HG03558 (cell line): ENCODE results near the gene RAD51B.

Experiments used
- ATAC-seq: cut with Tn5 transposase; IDR thresholded peaks from one replicate; pipeline ENCODE4 v1.9.1; 2021; ENCODE audit warnings: moderate number of reproducible peaks; ENCODE audit not compliant: unreplicated experiment; ENCODE audit errors: extremely low read depth

RAD51B gene

DNA sequence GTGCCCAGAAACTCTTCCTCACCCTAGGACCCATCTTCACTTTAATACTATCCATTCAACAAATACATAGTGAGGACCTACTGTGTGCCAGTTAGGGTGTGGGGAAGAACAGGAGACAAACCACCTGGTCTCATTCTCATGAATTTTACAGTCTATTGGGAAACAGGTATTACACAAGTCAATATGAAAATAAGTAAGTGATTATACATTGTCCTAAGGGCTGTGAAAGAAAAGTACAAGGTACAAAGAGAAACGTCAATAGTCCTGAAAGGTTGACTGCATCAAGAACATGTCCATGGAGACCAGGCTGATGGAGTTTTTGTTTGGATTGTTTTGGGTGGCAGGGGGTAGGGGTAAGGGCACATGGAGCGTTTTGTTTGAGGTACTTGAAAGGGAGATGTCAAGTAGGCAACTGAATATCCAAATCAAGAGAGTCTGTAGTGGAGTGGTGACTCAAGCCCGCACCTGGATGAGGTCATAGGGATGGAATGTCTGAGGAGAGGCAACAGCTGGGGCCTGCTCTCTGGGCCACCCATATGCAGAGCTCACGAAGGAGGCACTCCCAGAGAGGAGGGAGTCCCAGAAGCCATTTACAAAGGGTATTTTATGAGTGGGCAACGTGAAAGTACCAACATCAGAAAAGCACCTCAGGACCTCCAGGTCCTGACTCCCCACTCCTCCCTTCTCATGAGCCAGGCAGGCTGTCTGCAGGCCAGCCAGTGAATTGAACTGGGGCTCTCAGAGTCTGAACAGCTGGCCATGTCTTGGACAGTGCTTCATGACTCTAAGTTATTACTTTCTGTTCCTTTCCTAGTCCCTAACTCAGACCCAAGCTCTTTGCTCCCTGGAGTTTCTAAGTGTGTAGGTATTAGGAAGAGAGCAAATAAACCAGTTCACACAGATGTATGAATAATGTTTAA, 701.3 kb downstream of the RAD51B start:
- no peak for ATAC-seq

DNA sequence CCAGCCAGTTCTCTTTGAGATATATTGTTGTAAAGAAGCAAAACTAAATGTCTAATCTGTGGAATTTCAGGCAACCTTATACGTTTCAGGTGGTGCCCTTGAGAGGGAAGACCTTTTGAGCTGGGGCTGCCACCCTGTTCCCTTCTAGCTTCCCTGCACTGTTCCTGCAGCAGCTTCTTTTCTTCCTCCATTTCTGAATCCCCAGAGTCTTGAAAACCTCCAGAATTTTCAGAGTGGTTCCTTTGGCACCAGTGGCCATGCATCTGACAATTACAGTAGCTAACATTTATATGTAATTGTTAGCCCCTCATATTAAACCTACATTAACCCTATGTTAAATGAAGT, 702.0 kb downstream of the RAD51B start:
- ATAC-seq: no peak

DNA sequence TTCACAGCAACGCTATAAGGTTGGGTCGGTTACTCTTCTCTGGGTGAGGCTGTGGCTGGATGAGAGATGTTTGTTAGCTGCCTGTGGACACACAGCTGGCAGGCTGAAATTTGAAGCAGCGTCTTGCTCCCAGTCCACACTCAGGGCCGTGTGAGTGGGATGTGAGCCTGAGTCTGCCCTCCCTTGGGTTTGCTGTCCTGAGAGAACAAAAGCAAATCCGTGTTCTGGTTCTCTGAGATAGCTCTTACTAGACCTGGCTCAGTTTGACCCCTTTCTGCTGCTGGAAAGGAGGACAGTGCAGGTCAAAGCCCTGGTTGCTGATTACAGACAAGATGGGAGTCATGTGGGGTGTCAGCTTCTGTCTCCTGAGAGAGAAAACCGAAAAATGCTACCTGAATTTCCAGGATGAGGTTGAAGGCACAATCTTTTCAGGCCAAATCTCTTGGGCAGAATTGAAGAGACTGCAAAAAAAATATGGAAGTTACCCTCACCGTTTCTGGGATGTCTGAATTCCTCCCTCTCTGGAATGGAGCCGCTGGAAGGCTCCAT, 702.5 kb downstream of the RAD51B start:
- ATAC-seq: no peak

DNA sequence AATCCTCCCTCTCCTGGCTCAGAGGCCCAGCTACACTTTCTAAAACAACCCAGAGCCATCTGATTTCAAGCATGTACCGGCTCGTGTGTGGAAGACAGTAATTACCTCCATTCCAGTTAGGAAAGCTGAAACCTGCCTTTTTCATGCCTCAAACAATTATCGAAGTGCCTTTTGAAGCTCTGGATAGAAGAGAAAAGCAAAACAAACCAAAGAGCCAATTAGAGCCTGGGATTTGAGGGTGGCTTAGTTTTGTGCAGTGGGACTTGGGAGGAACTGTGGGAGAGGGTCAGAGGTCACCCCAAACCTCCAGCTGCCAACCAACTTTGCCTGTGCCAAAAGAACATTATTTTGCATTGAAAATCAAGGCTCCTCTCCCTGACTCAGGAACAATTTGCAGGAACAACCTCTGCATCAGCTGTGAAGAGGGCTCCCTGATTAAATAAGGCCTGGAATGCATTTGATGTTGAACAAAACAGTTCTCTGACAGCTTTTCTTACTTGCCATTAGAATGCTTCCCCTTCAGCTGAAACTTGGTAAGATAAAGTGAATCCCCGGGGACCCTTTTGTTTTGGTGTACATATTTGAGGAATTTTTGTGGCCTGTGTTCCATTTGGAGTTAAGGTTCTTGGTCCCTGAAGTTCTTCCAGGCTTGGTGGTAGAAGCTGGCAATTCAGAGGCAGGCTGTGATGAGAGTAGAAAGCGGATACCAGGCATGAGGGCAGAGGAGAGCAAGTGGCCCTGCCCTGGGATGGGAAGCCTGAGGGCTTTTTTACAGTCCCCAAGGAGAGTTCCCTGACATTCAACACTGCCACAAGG, 703.1 kb downstream of the RAD51B start:
- ATAC-seq: no peak

DNA sequence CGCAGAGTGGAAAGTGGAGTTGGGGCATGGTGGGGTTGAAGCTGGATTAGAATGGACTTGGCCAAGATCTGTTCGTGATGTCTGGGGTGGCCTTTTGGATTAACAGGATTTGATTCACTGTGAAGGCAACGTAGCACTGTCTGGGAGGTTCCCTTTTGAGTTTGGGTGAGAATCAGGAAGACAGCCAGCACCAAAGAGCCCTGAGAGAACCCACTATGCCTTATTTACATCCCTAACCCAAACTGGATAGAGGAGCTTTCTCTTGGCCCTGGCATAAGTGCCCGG, 703.7 kb downstream of the RAD51B start:
- no peak for ATAC-seq

DNA sequence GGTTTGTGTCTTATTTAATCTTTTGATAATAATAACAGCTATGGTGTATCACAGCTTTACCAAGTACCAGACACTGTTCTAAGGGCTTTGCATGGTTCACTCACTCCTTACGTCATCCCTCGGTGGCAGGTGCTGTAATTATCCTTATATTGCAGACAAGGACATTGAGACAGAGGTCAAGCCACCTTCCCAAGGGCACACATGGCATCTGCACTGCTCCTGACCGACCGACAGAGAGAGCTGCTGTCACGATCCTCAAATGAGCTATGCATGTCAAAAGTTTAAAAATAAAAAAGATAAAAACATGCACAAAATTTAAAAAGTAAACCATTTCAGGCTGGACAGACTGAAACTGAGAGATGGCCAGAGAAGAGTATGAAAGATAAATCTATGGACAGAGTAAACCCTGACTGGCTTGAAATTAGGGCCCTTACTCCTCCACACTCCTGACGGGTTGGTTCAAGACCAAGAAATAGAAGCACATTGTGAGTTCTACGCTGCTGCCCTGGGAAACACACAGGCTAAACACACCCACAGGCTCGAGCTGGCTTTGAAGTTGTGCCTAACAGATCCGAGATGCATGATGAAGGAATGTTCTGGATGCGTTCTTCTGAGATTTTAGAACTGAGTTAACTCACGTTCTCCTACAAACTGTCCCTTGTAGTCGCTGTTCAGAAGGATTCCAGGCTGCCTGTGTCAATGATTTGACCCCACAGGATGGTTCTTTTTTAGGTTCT, 704.6 kb downstream of the RAD51B start:
- no peak for ATAC-seq

DNA sequence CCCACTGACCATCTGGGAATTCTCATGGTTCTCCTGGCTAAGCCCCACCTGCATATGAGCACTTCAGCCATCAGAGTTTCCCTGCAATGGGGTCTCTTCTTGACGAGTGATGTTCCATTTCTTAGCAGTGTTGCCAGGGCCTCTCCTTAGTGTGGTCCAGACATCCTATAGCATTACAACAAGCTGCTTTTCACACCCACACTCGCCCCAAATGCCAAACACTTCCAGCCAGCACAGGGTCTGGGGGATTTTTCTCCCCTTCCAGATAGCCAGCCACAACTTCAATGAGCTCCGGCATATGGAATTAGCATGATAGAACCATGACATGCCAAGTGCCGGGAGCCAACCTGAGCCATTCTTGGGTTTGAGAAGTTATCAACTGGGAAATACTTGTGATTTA, 705.9 kb downstream of the RAD51B start:
- ATAC-seq: no peak

DNA sequence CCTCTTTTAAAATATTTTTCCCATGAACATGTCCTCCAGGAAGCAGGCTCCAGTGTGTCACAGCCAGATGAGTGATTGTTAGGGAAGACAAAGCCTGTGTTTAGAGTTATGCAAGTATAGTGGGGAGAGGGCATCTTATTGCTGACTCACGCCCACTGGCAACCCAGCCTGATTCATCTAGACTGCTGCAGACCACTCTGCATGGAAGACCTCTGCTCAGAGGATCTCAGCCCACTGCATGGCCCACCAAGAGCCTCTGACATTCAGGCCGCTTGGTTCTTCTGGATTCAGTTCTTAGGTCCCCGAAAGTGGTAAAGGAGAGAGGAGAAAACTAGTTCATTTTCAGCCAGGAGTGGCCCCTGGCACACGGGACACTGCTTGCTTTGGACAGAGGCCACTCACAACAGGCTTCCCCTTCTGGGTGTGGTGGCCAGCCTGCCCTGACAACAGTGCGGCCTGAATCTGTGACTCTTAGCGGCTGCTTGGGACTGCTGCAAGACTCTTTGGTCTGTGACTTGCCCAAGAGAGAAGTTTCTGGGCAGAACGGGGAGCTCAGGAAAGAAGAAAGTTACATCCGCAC, 707.0 kb downstream of the RAD51B start:
- ATAC-seq: no peak

DNA sequence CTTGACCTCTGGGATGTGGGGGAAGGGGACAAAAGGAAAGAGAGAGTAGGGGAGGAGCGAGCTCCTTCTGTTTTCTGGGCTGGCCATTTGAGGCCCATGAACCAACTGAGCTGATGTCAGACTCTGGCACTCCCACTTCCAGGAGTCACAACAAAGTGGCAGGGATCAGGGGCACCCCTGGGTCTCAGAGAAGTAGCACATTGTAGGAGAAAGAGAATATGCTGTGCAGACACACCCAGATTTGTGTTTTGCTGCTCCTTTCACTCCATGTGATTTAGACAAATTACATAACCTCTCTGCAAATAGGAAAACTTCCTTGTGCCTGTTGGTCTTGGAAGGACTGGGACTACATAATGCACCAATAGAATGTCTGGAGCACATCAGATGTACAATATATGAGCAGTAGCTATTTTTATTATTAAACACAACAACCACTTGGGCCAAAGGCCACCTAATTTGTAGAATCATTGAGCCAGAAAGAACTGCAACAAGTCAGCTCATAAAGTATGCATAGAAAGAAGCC, 707.8 kb downstream of the RAD51B start:
- ATAC-seq: no peak

DNA sequence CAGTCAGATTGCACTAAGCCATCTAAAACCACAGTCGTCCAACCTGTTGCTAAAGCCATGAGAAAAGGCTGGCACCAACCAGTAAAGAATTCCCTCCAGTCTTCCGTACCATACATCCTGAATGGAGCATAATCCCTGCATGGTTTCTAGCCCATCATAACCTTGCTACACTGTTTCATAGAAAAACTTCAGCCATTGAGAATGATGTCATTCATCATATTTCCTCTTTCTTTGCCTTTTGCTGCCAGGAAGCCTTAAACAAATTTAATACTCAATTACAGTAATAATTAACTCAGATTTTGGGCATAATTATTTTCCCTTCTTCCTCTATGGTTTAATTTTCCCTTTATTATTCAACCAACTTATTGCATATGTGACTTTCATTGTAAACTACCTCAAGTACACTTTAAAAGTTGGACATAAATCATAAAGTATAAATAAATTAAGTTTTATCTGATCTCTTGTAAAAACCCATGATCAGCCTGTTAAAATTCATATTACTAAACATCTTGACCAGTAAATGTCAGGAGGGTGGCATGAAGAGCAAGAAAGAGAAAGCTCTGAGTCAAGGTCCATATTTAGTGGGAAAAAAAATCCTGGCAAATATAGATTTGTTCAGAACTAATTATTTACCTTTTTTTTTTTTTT, 708.6 kb downstream of the RAD51B start:
- no peak for ATAC-seq

DNA sequence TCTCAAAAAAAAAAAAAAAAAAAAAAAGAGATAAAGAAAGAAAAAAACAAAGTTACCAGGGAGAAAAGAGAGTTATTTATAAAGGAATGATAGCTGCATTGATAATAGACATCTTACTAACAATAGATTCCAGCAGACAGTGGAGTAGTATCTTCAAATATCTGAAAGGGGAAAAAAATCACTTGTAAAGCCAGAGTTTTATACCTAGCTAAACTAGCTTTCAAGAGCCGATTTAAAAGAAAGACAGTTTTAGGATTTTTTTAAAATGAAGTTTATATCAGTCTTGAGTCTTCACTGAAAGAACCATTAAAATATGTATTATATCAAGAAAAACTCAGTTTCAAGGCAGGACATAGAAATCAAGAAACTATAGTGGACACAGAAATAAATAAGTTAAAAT, 710.9 kb downstream of the RAD51B start:
- no peak for ATAC-seq

DNA sequence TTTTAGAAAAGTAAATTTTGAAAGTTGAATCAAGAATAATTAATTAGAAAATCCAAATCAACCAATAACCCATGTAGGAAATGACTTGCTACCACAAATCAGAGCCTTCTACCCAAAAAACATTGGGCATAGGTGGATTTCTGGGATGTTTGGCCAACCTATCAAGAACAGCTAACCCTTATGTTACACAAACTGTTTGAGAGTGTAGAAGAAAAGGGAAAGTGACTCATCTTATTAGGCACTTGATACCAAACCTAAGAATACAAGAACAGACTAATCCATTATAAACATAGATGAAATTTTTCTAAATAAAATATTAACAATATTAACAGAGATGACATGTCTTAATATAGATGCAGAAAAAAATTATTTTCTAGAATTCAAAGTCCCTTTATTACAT, 712.9 kb downstream of the RAD51B start:
- ATAC-seq: no peak

DNA sequence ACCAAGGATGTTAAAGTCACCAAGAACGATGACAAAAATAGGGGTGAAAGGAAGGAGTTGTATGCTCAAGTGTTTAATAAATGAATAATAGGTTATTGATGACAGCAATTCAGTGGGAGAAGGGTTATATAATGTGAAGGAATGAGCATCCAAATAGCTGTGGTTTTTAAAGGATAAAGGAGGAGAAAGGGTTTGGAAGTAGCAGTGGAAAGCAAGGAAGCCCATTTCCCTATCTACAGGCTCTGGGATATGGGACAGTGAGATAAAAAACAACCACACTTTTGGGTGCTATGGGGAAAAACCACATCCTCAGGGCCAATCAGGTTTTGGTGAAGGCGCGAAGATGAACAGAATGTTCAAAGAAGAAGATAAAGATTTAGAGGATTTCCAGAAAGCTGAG, 714.7 kb downstream of the RAD51B start:
- ATAC-seq: no peak

DNA sequence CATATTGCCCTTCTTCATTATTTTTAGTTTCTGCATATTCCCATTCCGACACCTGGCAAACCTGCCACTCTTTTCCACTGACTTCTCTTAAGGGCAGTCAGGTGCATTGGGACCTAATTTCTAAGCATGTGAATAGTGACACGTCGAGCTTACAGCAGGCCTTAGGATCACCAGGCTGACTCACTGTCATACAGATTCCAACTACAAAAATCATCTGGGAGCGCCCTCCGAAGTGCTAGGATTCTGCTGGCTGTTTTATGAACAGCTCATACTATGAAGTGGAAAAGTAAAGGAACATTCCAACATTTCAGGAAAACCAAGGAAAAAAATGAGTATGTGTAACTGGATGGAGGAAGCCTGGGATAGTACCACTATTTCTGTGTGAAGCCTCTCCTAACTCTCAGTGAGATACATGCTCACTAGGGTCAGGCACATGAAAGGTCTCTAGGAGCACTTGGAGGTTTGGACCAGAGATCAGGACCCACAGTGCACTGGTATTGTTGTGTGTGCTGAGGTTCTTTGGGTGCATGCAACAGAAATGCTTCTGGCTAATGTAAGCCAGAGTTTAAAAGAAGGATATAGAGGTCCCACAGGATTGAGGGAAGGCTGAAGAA, 715.9 kb downstream of the RAD51B start:
- ATAC-seq: no peak

DNA sequence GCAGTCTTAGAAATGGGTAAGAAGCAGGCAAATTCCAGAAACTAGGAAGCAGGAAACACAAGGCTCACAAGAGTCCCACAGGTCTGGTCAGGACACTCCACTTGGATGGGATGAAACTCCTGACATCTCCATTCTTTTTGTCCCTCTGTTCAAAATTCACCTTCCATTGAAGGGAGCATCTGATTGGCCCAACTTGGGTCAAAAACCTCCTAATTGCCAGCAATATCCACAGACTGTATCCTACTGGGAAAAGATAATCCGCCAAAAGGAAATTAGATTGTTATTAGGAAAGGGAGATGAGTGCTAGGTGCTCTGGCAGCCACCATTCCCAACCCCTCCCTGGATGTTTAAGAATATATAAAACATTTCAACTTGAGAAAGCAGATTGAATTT, 716.4 kb downstream of the RAD51B start:
- no peak for ATAC-seq

DNA sequence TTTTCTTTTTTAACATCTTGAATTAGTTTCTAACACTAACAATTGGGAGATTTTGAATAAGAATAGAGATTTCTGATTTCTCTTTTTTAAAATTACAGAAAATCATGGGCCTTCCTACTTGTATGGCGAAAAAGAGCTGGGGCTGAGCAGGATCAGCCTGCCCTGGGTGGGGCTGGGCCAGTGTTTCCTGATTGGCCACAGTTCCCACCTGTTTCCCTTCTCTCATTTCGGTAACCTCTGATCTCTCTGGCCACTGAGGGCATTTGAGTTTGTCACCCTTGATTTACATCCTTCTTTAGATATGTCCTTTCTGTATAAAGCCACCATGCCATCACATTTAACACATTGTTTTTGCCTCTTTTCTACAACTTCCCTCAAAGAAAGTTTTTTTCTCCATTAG, 719.1 kb downstream of the RAD51B start:
- ATAC-seq: no peak

DNA sequence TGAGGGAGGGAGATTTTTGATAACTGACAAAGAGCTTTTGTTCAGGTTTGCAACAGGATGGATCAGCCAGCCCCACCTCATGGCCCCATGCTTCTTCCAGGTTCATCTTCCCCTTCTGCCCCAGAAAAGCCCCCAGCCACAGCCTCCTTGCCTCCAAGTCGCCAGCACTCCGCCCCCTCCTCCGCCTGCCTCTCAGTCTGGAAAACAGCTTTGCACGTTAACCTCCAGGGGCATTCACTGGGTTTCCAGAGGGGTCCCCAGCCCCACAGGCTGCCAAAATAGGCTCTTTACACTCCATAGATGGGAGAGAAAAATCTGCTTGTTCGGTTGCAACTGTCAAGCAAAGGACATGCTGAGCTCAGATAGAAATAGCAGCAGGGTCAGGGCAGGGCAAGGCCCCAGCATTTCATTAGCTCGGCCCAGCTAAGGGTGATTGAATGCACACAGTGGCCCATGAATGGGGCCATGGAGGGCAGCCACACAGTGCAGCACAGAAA, 719.7 kb downstream of the RAD51B start:
- no peak for ATAC-seq

DNA sequence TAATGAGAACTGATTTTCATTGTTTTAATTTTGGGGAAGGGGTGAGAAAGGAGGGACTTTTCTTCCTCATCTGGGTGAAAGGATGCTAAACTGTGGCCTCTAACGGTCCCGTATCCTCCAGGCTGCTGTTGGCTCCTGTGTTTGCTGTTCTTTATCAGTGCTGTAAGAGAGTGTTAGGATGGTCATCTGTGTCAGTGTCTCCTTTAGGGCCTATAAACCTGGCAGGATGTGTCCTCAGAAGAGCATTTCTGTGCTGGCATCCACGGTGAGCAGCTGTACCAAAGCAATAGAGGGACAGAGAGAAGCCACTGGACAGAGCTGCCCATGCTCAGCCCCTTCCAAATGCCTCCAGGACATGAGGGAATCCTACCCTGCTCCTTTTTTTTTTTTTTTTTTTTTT, 720.2 kb downstream of the RAD51B start:
- ATAC-seq: no peak

DNA sequence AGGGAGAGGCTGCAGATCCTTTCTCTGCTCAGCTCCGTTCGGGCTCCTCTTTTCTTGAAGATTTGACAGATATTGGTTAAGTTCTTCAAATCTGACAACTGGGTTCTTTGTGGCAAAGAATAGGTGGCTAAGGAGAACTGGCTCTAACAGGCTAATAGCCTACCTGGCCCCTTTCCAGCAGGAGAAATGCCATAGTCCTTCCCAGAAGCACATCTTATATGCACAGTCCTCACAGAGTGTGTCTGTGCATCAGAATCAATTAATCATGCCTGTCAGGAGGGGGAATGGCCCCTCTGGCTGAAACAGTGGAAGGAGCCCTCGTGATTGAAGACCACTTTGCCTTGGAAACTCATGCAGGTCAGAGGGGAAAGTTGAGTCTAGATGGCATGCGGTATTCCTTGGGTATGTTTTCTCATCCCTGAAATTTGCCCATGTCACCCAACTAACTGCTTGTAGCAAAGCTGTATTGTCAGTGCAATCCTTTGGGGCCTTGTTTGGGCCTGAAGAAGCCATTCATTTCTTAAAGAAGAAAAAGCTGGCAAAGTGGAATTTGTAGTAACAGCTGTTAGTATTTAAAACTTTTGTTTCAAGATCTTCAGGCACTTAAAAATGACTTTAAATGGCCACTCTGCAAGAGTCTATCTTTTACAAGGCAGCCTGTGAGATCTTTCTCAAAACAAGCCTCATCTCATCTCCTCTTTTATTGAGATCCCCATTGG, 721.8 kb downstream of the RAD51B start:
- ATAC-seq: no peak
